ENCODE data around the gene HNRNPA3. TPM values are rescaled to one million over a fixed set of nuclear protein-coding genes. Genes with fewer than 3 reads are reported as not detected.

Gene HNRNPA3
- total and polyA plus RNA-seq, 8 donors = 151 to 688 (median 547) TPM

- Histone ChIP-seq H3K27ac (peak overlapping the region in 1 of 2 donors; percentile 33), H3K27me3 (no peaks in the 10 kb centered on the region), H3K4me3 (no peak overlapping the region), H3K36me3 (no peaks in the 10 kb centered on the region), H3K9me3 (no peaks in the 10 kb centered on the region), H3K4me1 (peaks cover 46 to 99% of the 10 kb centered on the region in 2 donors)
- ATAC-seq = no peak
- TF ChIP-seq, protein P1, sequence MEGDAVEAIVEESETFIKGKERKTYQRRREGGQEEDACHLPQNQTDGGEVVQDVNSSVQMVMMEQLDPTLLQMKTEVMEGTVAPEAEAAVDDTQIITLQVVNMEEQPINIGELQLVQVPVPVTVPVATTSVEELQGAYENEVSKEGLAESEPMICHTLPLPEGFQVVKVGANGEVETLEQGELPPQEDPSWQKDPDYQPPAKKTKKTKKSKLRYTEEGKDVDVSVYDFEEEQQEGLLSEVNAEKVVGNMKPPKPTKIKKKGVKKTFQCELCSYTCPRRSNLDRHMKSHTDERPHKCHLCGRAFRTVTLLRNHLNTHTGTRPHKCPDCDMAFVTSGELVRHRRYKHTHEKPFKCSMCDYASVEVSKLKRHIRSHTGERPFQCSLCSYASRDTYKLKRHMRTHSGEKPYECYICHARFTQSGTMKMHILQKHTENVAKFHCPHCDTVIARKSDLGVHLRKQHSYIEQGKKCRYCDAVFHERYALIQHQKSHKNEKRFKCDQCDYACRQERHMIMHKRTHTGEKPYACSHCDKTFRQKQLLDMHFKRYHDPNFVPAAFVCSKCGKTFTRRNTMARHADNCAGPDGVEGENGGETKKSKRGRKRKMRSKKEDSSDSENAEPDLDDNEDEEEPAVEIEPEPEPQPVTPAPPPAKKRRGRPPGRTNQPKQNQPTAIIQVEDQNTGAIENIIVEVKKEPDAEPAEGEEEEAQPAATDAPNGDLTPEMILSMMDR (IDR thresholded peaks at IDR 0.05) = no peak
- intact Hi-C loops (cut with DNase I) = no loop called here
- DNase-seq = no peak
Observed at GRCh38 chr2:177256695-177257094, 44.1 kb downstream of the HNRNPA3 start.

DNA sequence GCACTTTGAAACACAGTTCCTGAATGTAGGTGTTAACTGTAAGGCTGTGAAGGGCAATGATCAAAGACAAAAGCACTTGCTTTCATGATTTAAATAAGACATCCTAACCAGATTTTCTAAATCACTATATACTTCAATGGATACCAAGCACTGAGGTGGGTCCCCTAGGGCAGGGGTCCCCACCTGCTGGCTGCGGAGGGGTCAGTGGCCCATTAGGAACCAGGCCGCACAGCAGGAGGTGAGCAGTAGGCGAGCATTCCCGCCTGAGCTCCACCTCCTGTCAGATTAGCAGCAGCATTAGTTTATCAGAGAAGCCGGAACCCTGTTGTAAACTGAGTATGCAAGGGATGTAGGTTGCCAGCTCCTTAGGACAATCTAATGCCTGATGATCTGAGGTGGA lies 44.9 kb downstream of the HNRNPA3 start:
- no peak for ATAC-seq
- H3K4me1 ChIP-seq = peaks cover 38 to 96% of the 10 kb centered on the region in 2 donors

DNA sequence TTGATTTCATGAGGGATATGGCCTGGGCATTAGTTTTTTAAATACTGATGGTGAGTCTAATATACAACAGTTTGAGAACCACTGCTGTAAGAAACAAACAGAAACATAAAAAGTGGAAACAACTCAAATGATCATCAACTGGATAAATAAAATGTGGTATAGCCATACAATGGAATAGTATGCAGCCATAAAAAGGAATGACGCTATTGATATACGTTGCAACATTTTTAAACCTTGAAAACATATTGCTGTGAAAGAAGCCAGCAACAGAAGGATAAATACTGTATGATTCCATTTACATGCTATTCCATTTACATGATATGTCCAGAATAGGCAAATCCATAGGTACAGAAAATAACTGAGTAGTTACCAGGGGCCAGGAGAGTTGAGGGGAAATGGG lies 45.5 kb downstream of the HNRNPA3 start:
- DNase-seq (no peak), ATAC-seq (no peak)
- Histone ChIP-seq H3K4me1 (peaks cover 32 to 90% of the 10 kb centered on the region in 2 donors), H3K9me3 (no peaks in the 10 kb centered on the region), H3K36me3 (no peaks in the 10 kb centered on the region), H3K4me3 (no peak overlapping the region), H3K27ac (no peak overlapping the region), H3K27me3 (no peaks in the 10 kb centered on the region)
- TF ChIP-seq, protein P1 (IDR thresholded peaks at IDR 0.05) = no peak
- intact Hi-C loops (cut with DNase I) = no loop called here

More for the DNA sequence above, 44.9 kb downstream of the HNRNPA3 start:
- TF ChIP-seq, protein P1 (IDR thresholded peaks at IDR 0.05) = no peak
- Histone ChIP-seq H3K27me3 (no peaks in the 10 kb centered on the region), H3K4me3 (no peak overlapping the region), H3K36me3 (no peaks in the 10 kb centered on the region), H3K27ac (peak overlapping the region in 1 of 2 donors; percentile 33), H3K9me3 (no peaks in the 10 kb centered on the region)
- intact Hi-C loops (cut with DNase I) = no loop called here
- DNase-seq = no peak

- H3K4me1 ChIP-seq = peaks cover 21 to 68% of the 10 kb centered on the region in 2 donors
- no peak overlapping the region for H3K4me3 ChIP-seq
- intact Hi-C loops (cut with DNase I) = loop anchor here in 1 of 2 donors (5.0 to 10.0 kb wide), 2 partner anchors 48 to 96 kb away; partner anchors contain the start of gene HNRNPA3
Observed at GRCh38 chr2:177260379-177260778, 47.8 kb downstream of the HNRNPA3 start.

More at GRCh38 chr2:177260379-177260778, 47.8 kb downstream of the HNRNPA3 start:
- no peaks in the 10 kb centered on the region for H3K36me3 ChIP-seq
- ATAC-seq = no peak
- TF ChIP-seq, protein P1 (IDR thresholded peaks at IDR 0.05) = no peak
- no peak overlapping the region for H3K27ac ChIP-seq
- DNase-seq = no peak
- no peaks in the 10 kb centered on the region for H3K27me3 ChIP-seq
- H3K9me3 ChIP-seq = no peaks in the 10 kb centered on the region

Data from left lung (tissue), 10 donors.